Gastrocnemius medialis (tissue), 4 donors: ENCODE data around the gene TRIM37.

Experiments
- CTCF ChIP-seq, 5 experiments: fragments of 450-650 bp in 3 of 5; fragments of 200-600 bp in 2 of 5; sonication (generic) in 2 of 5; IDR thresholded peaks in 4 of 5; conservative IDR thresholded peaks in 1 of 5; 1 replicate in 4 of 5; 2 replicates in 1 of 5; pipeline ENCODE4 v1.5.1; 2016 to 2019; ENCODE audit warnings: antibody characterized with exemption in 5 of 5, mild to moderate bottlenecking in 3 of 5, moderate library complexity in 3 of 5
- POLR2A ChIP-seq, 2 donors: fragments of 450-650 bp; IDR thresholded peaks; one replicate each; pipeline ENCODE4 v1.6.1; 2017; ENCODE audit warnings: antibody characterized with exemption in 2 of 2, mild to moderate bottlenecking in 2 of 2, moderate library complexity in 2 of 2

GRCh38 chr17:59056857-59057256 is 49.8 kb downstream of the TRIM37 start:
- TF ChIP-seq CTCF (IDR thresholded peaks at IDR 0.05 in 4 of 5, conservative IDR thresholded peaks at IDR 0.05 in 1 of 5) (no peak), POLR2A (IDR thresholded peaks at IDR 0.05) (no peak)
